Measurements from ENCODE around the gene NUMB. TPM values are rescaled to one million over a fixed set of nuclear protein-coding genes. Genes with fewer than 3 reads are reported as not detected.
"Not testable (repeated sequence)": the region's sequence is repeated elsewhere in the genome, so short reads cannot be mapped to it uniquely, and the experiment has no call there.

Gene NUMB
- total RNA-seq, 1 donor from 2014 or later: 41.9 TPM

GRCh38 chr14:73375861-73376260 lies 82.5 kb downstream of the NUMB start:
- intact Hi-C loops (cut with micrococcal nuclease): no loop called here
- DNase-seq: no peak
- no peak for ATAC-seq

GRCh38 chr14:73374218-73374617 lies 84.1 kb downstream of the NUMB start:
- intact Hi-C loops (cut with micrococcal nuclease): no loop called here
- no peak for ATAC-seq
- DNase-seq: no peak

GRCh38 chr14:73372529-73372928 lies 85.8 kb downstream of the NUMB start:
- ATAC-seq (no peak), DNase-seq (no peak)
- intact Hi-C loops (cut with micrococcal nuclease): no loop called here

GRCh38 chr14:73370561-73370960 lies 87.8 kb downstream of the NUMB start:
- intact Hi-C loops (cut with micrococcal nuclease): no loop called here
- DNase-seq (no peak), ATAC-seq (no peak)

- no peak for DNase-seq
- no peak for ATAC-seq
- intact Hi-C loops (cut with micrococcal nuclease): no loop called here
These were observed 88.9 kb downstream of the NUMB start for GRCh38 chr14:73369428-73369827.

- intact Hi-C loops (cut with micrococcal nuclease): no loop called here
- ATAC-seq: no peak
- DNase-seq: no peak
These were observed 89.7 kb downstream of the NUMB start for GRCh38 chr14:73368616-73369015.

- intact Hi-C loops (cut with micrococcal nuclease): no loop called here
- DNase-seq (no peak), ATAC-seq (no peak)
These were observed 92.6 kb downstream of the NUMB start for GRCh38 chr14:73365727-73366126.

GRCh38 chr14:73364559-73364958 lies 93.8 kb downstream of the NUMB start:
- DNase-seq: no peak
- intact Hi-C loops (cut with micrococcal nuclease): no loop called here
- ATAC-seq: no peak

- DNase-seq (no peak), ATAC-seq (no peak)
- intact Hi-C loops (cut with micrococcal nuclease): no loop called here
These were observed 98.9 kb downstream of the NUMB start for GRCh38 chr14:73359445-73359844.

GRCh38 chr14:73358187-73358586 lies 100.2 kb downstream of the NUMB start:
- no peak for DNase-seq
- no peak for ATAC-seq
- intact Hi-C loops (cut with micrococcal nuclease): no loop called here

- ATAC-seq; DNase-seq; intact Hi-C loops (cut with micrococcal nuclease): not testable (repeated sequence)
These were observed 109.3 kb downstream of the NUMB start for GRCh38 chr14:73349091-73349490.

GRCh38 chr14:73344319-73344718 lies 114.0 kb downstream of the NUMB start:
- DNase-seq: no peak
- intact Hi-C loops (cut with micrococcal nuclease): no loop called here
- peak; percentile 13 for ATAC-seq

GRCh38 chr14:73342670-73343069 lies 115.7 kb downstream of the NUMB start:
- intact Hi-C loops (cut with micrococcal nuclease): no loop called here
- ATAC-seq (no peak), DNase-seq (no peak)

GRCh38 chr14:73339846-73340595 lies 118.3 kb downstream of the NUMB start:
- ATAC-seq (no peak), DNase-seq (no peak)
- intact Hi-C loops (cut with micrococcal nuclease): no loop called here

- no peak for DNase-seq
- intact Hi-C loops (cut with micrococcal nuclease): no loop called here
- ATAC-seq: no peak
These were observed 119.1 kb downstream of the NUMB start for GRCh38 chr14:73339206-73339605.

GRCh38 chr14:73338551-73338950 lies 119.8 kb downstream of the NUMB start:
- intact Hi-C loops (cut with micrococcal nuclease): no loop called here
- DNase-seq (no peak), ATAC-seq (no peak)

GRCh38 chr14:73333031-73333430 lies 125.3 kb downstream of the NUMB start:
- no peak for DNase-seq
- ATAC-seq: no peak
- intact Hi-C loops (cut with micrococcal nuclease): no loop called here

GRCh38 chr14:73325630-73326299 lies 132.6 kb downstream of the NUMB start:
- intact Hi-C loops (cut with micrococcal nuclease): no loop called here
- ATAC-seq (no peak), DNase-seq (no peak)

- ATAC-seq (no peak), DNase-seq (no peak)
- intact Hi-C loops (cut with micrococcal nuclease): no loop called here
These were observed 133.3 kb downstream of the NUMB start for GRCh38 chr14:73325063-73325462.

- intact Hi-C loops (cut with micrococcal nuclease): no loop called here
- DNase-seq (no peak), ATAC-seq (no peak)
These were observed 133.8 kb downstream of the NUMB start for GRCh38 chr14:73324533-73324932.

GRCh38 chr14:73323896-73324399 lies 134.4 kb downstream of the NUMB start:
- DNase-seq (no peak), ATAC-seq (no peak)
- intact Hi-C loops (cut with micrococcal nuclease): no loop called here
